GM18499 (cell line): Measurements from ENCODE around the gene CRTC1.

Experiments used
- ATAC-seq: cut with Tn5 transposase; IDR thresholded peaks from one replicate; pipeline ENCODE4 v1.9.1; 2021; ENCODE audit warnings: moderate number of reproducible peaks; ENCODE audit not compliant: insufficient read depth, unreplicated experiment

Gene CRTC1

GRCh38 chr19:18698321-18699167 lies 15.1 kb downstream of the CRTC1 start:
- ATAC-seq: no peak

GRCh38 chr19:18699403-18700054 lies 16.0 kb downstream of the CRTC1 start:
- no peak for ATAC-seq

- ATAC-seq: no peak
Measured at GRCh38 chr19:18700501-18701249, 17.2 kb downstream of the CRTC1 start.

GRCh38 chr19:18701250-18701608 lies 17.7 kb downstream of the CRTC1 start:
- ATAC-seq: no peak

- ATAC-seq: no peak
Measured at GRCh38 chr19:18704054-18704453, 20.6 kb downstream of the CRTC1 start.

- ATAC-seq: no peak
Measured at GRCh38 chr19:18704971-18705370, 21.5 kb downstream of the CRTC1 start.

GRCh38 chr19:18708452-18709231 lies 25.2 kb downstream of the CRTC1 start:
- ATAC-seq: no peak

GRCh38 chr19:18709546-18709945 lies 26.1 kb downstream of the CRTC1 start:
- no peak for ATAC-seq

GRCh38 chr19:18710186-18710585 lies 26.7 kb downstream of the CRTC1 start:
- ATAC-seq: no peak

- ATAC-seq: no peak
Measured at GRCh38 chr19:18710996-18711751, 27.7 kb downstream of the CRTC1 start.

- ATAC-seq: no peak
Measured at GRCh38 chr19:18711893-18712292, 28.4 kb downstream of the CRTC1 start.

GRCh38 chr19:18712981-18713380 lies 29.5 kb downstream of the CRTC1 start:
- ATAC-seq: no peak

GRCh38 chr19:18713550-18714117 lies 30.2 kb downstream of the CRTC1 start:
- no peak for ATAC-seq

- ATAC-seq: no peak
Measured at GRCh38 chr19:18715416-18715815, 31.9 kb downstream of the CRTC1 start.

GRCh38 chr19:18716857-18717256 lies 33.4 kb downstream of the CRTC1 start:
- no peak for ATAC-seq

GRCh38 chr19:18717601-18718000 lies 34.1 kb downstream of the CRTC1 start:
- no peak for ATAC-seq

- ATAC-seq: no peak
Measured at GRCh38 chr19:18718015-18718526, 34.6 kb downstream of the CRTC1 start.

- ATAC-seq: no peak
Measured at GRCh38 chr19:18718846-18719458, 35.5 kb downstream of the CRTC1 start.

GRCh38 chr19:18719541-18719940 lies 36.1 kb downstream of the CRTC1 start:
- ATAC-seq: no peak
